ENCODE measurements around the gene NISCH.

DNA sequence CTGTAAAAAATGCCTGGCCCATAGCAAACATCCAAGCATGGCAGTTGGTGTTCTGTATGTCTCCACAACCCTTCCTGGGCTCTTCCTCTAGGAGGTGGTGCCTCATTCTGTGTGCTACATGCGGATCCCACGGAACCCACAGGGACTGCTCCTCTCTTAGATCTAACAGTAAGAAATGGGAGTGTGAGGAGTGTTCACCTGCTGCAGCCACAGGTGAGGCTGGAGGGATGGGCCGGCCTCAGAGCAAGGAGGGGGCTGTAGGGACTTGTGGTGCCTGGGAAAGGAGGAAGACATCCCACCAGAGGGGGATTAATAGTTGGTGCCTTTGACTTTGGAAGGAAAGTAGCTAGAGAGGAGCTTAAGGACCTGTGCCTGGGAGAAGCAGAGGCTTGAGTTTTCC is 32.7 kb upstream of the NISCH start:
- TF ChIP-seq, protein P1, sequence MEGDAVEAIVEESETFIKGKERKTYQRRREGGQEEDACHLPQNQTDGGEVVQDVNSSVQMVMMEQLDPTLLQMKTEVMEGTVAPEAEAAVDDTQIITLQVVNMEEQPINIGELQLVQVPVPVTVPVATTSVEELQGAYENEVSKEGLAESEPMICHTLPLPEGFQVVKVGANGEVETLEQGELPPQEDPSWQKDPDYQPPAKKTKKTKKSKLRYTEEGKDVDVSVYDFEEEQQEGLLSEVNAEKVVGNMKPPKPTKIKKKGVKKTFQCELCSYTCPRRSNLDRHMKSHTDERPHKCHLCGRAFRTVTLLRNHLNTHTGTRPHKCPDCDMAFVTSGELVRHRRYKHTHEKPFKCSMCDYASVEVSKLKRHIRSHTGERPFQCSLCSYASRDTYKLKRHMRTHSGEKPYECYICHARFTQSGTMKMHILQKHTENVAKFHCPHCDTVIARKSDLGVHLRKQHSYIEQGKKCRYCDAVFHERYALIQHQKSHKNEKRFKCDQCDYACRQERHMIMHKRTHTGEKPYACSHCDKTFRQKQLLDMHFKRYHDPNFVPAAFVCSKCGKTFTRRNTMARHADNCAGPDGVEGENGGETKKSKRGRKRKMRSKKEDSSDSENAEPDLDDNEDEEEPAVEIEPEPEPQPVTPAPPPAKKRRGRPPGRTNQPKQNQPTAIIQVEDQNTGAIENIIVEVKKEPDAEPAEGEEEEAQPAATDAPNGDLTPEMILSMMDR (IDR thresholded peaks at IDR 0.05), result no peak
- no peak for TF ChIP-seq EZH2 (IDR thresholded peaks at IDR 0.05; ENCODE audit: borderline replicate concordance, insufficient read depth, low read depth, low read length, poor library complexity, severe bottlenecking)
